GM18505 (cell line): ENCODE data around the gene AQP5.

Source experiments
- ATAC-seq: cut with Tn5 transposase; IDR thresholded peaks from one replicate; pipeline ENCODE4 v1.9.1; 2021; ENCODE audit not compliant: unreplicated experiment
- POLR2A ChIP-seq: IDR thresholded peaks from 4 replicates; pipeline ENCODE4 v1.6.1; 2011; ENCODE audit warnings: borderline replicate concordance; ENCODE audit not compliant: insufficient read depth, insufficient read length; ENCODE audit errors: extremely low read depth

AQP5 gene

DNA sequence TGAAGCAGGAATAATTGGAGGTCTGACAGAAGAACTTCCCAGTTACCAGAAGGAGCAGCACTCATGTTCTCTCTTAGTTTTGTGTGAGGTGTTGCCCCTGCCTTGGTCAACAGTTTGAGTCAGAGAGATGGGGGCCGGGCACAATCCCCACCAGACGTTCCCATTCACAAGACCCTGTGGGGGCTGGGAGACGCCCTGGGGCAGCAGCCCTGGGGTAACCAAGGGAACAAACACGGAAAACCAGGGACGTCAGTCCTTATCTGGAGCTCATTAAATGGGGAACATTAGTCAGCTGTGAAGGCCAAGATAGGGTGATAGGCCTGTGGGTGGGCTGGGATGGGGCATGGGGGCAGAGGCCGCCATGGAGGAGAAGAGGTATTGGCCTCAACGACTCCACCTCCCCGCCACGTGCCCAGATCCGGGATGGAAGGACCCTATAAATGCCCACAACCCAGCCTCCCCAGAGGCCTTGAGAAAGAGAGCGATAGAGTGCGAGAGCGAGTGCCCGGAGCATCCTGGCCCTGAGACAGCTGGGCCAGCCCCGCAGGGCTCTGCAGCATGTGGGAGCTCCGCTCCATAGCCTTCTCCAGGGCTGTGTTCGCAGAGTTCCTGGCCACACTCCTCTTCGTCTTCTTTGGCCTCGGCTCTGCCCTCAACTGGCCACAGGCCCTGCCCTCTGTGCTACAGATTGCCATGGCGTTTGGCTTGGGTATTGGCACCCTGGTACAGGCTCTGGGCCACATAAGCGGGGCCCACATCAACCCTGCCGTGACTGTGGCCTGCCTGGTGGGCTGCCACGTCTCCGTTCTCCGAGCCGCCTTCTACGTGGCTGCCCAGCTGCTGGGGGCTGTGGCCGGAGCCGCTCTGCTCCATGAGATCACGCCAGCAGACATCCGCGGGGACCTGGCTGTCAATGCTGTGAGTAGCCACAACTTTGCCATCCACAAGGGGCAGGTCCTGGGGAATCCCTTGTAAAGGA is 11.1 kb upstream of the AQP5 start, which contains the start of gene AQP2:
AQP2 (plus strand) TSS at position 465 of the 979 bp plus-strand sequence; CDS start at position 559, 94 bp downstream.
- no peak for ATAC-seq
- no peak for TF ChIP-seq POLR2A

DNA sequence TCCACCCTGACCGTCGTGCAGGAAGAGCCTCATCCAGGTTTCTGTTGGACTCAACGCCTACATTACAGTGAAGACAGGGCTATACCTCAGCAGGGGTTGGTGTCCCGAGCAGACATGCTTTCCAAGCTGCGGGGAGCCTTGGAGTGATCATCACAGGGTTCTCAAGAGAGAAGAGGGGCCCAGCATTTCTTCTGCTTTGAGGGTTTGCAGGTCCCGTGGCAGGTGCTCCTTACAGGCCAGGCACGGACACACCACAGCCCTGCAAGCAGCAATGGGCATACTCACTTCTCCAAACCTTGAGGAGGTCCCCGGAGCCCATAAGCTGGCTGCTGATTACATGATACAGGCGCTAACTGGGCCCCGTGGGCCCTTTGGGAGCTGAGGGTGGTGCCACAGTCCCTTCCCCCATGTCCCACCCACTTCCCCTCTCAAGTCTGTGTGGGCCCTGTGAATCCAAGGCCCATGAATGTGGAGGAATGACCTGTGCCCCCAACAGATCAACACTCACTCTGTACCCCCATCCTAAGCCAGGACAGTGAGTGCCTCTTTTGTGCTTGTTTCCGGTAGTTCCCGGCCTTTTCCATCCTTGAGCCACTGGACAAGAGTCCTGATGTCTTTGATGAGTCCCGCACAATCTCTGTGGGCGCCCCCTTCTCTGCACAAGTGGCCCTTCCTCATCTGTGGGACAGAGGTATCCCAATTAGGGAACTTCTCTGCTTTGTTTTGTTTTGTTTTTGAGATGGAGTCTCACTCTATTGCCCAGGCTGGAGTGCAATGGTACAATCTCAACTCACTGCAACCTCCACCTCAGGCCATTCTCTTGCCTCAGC is 10.0 kb upstream of the AQP5 start:
- TF ChIP-seq POLR2A: no peak
- ATAC-seq: no peak

DNA sequence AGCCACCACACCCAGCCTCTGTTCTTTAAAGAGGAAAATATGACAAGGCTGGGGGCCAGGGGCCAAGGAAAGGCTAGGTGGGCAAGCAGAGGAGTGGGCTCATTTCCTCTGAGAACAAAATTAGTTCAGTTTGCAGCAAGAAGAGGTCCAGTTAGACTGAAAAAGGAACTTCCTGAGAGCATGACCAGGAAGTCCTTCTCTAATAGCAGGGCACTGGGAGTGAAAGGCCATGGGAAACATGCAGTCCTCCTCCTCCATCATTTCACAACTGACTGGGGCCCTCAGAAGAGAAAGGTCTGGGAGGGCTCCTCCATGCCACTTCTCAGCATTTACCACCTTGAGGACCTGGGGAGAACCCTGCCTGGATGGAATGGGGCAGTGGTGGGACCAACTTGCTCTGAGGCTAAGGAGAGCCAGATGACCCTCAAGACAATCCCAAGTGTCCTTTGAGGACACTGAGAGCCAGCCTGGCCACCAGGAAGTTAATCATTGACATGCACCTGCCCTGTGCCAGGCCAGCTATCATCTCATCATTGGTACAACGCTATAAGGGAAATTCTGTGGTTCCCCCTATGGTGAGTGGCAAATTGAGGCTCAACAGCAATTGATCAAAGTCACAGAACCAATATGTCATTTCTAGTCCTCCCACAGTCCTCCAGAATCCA is 9.1 kb upstream of the AQP5 start:
- no peak for ATAC-seq
- no peak for TF ChIP-seq POLR2A

DNA sequence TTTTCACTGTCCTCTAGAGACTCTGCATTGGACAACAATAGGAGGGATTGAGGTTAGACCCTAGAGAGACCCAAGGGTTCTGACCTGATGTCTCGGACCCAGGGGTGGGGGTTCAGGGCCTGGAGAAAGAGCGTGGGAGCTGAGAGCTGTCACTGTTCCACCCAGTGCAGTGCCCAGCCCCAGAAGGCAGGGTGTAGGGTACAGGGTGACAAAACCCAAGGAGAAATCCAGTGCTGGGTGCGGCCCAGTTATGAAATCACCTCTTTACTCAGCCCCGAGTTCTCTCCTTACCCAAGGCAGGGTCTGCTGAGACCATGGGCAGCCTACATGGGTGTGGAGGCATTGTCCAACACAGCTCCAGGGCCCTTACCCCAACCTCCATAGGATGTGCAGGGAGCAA is 8.5 kb upstream of the AQP5 start:
- no peak for ATAC-seq
- no peak for TF ChIP-seq POLR2A

DNA sequence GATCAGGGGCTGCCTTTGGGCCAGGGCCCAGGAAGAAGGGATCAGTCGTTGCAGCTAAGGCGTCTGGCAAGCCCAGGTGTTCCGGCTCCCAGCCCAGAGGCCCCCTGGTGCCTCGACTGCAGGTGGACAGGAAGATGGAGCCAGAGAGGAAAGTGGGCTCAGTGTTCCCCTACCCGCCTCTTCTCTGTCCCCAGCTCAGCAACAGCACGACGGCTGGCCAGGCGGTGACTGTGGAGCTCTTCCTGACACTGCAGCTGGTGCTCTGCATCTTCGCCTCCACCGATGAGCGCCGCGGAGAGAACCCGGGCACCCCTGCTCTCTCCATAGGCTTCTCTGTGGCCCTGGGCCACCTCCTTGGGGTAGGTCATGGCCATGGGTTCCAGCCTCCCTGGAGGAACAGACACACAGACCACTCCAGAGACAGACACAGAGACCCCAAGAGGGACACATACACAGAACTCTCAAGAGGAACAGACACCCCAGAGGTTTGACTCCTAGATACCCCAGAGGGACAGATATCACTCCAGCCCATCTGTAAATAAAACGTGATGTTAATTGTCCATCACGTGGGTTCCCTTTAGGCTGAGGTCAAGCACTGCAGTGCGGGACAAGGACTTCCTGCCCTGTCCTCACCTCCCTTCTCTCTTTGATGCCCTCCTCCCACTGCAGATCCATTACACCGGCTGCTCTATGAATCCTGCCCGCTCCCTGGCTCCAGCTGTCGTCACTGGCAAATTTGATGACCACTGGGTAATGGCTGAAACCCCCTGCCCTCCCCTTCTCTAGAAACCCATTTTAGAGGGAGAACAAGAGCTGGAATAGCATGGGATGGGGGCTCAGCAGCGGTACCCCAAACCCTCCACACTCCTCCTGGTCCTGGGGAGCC is 7.5 kb upstream of the AQP5 start:
- TF ChIP-seq POLR2A: no peak

DNA sequence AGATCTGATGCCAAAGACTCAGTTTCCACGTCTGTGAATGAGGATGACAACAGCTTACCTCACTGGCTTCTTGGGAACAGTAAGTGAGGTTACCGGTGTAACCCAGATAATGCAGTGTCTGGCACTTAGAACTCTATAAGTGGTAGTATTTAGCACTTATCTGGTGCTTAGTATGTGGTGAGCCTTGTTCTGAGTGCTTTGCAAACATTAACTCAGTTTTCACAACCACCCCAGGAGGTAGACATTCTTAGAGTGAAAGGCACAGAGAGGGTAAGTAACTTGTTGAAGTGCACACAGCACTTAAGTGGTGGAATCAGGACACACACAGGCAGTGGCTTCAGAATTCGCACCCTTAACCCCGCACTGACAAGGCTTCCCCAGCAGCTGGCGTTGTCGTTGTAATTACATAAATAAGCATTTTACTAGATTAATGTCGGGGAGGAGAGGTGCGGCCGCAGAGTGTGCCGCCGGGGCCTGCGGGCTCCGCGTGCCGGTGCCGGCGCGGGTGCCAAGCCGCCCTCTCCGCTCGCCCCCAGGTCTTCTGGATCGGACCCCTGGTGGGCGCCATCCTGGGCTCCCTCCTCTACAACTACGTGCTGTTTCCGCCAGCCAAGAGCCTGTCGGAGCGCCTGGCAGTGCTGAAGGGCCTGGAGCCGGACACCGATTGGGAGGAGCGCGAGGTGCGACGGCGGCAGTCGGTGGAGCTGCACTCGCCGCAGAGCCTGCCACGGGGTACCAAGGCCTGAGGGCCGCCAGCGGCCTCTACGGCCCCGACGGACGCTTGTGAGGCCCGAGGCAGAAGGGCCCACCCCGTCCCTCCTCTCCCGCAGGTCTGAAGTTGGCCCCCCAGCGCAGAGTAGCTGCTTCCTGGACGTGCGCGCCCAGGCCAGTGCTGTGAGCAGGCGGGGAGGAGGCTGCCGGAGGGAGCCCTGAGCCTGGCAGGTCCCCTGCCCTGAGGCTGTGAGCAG is 6.5 kb upstream of the AQP5 start:
- TF ChIP-seq POLR2A: no peak
- no peak for ATAC-seq

More for the DNA sequence above, 7.5 kb upstream of the AQP5 start:
- ATAC-seq: no peak

DNA sequence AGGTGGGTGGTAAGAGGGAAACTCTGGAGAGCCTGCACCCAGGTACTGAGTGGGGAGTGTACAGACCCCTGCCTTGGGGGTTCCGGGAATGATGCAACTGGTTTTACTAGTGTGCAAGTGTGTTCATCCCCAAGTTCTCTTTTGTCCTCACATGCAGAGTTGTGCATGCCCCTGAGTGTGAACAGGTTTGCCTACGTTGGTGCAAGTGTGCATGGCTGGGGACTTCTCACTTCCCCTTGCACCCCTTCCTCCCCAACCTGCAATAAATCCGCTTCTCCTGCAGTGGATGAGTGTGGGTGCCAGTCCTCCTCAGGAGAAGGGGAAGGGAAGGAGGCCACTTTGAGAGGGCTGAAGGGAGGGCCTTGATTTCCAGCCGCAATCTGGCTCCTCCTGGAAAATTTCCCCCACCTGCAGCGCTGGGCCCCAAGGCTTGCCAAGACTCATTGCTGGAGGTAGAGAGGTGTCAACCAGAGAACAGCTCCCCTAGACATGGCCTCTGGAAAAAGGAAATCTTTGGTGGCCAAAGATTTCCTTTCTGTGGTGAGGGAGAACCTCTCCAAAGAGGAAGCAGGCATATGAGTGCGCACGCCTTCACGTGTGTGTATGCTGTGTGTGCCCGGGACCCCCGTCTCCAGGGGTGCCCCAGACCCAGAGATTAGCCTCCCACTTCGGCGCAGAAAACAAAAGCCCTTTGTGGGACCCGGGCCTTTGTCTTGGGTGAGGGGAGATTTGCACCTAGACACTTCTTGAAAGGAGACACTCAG is 5.6 kb upstream of the AQP5 start:
- no peak for ATAC-seq
- no peak for TF ChIP-seq POLR2A

DNA sequence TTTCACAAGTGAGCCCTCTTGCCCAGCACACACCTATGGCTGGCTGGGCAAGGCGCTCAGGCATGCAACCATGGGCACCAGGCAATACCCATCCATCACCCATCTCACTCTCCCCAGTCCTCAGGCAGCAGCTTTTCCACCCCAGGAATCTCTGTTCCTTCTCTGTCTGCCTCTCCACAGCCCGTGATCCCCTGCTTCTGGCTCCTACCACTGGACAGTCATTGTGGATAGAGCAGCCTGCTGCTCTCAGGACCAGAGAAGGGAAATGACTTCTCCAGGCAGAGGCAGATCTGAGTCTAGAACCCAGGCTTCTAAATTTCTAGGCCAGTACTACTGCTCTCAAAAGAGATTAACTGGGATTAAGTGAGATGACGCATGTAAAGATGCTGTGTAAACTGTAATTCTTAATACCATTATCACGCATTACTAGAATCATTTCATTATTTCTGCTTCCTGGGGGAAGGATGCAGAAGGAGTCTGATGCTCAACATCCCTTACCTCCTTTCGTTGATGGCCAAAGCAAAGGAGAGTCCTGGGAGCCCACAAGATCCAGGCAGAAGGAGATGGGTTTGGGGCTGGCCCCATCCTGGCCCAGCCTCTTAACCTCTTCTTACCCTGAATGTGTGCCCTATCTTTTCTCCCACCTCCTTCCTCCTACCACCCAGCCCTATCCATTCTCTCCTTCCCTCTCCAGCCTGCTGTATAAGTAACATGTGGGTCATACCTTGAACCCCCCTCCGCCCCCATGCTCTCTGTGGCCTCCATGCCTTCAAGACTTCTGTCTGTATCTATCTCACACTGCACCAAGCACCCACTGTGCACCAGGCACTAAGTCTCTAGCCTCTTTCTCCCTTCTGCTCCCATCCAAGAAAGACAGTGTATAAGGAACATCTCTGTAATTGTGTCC is 4.8 kb upstream of the AQP5 start:
- no peak for TF ChIP-seq POLR2A
- no peak for ATAC-seq

DNA sequence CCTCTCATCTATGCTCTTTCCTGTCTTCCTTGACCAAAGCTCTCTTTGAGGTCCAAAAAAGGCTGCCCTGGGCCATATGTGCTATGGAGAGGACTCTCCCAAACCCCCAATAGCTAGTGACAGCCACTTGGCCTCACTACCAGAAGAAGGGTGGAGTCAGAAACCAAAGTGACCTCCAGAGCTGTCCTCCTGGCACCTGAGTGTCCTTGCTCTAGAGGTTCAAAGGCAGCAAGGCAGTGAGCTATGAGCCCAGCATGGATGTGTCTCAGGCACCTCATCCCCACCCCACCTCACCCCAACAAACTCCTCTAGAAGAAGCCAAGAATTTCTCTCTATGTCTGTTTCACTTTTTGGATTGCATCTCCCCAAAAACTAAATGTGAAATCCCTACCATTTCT is 4.1 kb upstream of the AQP5 start:
- no peak for TF ChIP-seq POLR2A
- ATAC-seq: no peak
